H1 (cell line): ENCODE data around the gene PLXDC2. TPM values are rescaled to one million over a fixed set of nuclear protein-coding genes. Genes with fewer than 3 reads are reported as not detected.

Experiments used
- CTCF ChIA-PET: fragments of 300-600 bp; sonication (Branson Sonifier 250); formaldehyde crosslinking; loops from one replicate; lab custom pipeline; 2021; ENCODE audit not compliant: partially characterized antibody; lab: Charles Lee
- POLR2A ChIA-PET: fragments of 300-600 bp; sonication (Branson Sonifier 250); formaldehyde crosslinking; loops from one replicate; lab custom pipeline; 2021; ENCODE audit warnings: inconsistent platforms; ENCODE audit not compliant: partially characterized antibody; lab: Charles Lee
- DNase-seq, 2 experiments: peaks; one replicate each; pipeline versions ENCODE4 v3.0.0 to v3.0.0-alpha.2; 2010 to 2022; ENCODE audit warnings: low spot score in 2 of 2, low read depth in 1 of 2, mixed read lengths in 1 of 2
- FAIRE-seq: peaks from 2 replicates; lab custom pipeline; 2011; peaks lifted over from hg19 to GRCh38; lab: Jason Lieb, UNC
- H2AFZ ChIP-seq: 2 replicates; pipeline ENCODE4 v1.8.1; 2012; ENCODE audit warnings: low read length, inconsistent platforms
- H2AK5ac ChIP-seq: 2 replicates; pipeline ENCODE4 v1.6.1; 2013; ENCODE audit warnings: low read depth, low read length
- H2BK120ac ChIP-seq: replicated peaks from 2 replicates; pipeline ENCODE3; 2013; ENCODE audit warnings: low read depth, low read length, inconsistent platforms
- H2BK12ac ChIP-seq: 2 replicates; pipeline ENCODE4 v1.6.1; 2013; ENCODE audit warnings: low read depth, low read length
- H2BK15ac ChIP-seq: 2 replicates; pipeline ENCODE4 v1.6.1; 2013; ENCODE audit warnings: low read length
- H2BK20ac ChIP-seq: 2 replicates; pipeline ENCODE4 v1.6.1; 2013; ENCODE audit warnings: low read length
- H2BK5ac ChIP-seq: 2 replicates; pipeline ENCODE4 v1.6.1; 2013; ENCODE audit warnings: low read depth, low read length
- H3K14ac ChIP-seq: 2 replicates; pipeline ENCODE4 v1.6.1; 2013; ENCODE audit warnings: inconsistent platforms; ENCODE audit not compliant: insufficient read length
- H3K18ac ChIP-seq: 2 replicates; pipeline ENCODE4 v1.6.1; 2013; ENCODE audit warnings: low read length; ENCODE audit errors: extremely low read depth
- H3K23ac ChIP-seq: 2 replicates; pipeline ENCODE4 v1.6.1; 2013; ENCODE audit warnings: inconsistent platforms; ENCODE audit not compliant: insufficient read length
- H3K23me2 ChIP-seq: 2 replicates; pipeline ENCODE4 v1.6.1; 2013; ENCODE audit warnings: low read depth, low read length
- H3K27ac ChIP-seq: 2 replicates; pipeline ENCODE4 v1.6.1; 2011; ENCODE audit warnings: low read depth, low read length, inconsistent platforms
- H3K27me3 ChIP-seq, 4 experiments: replicated peaks in 1 of 4; 1 replicate in 1 of 4; 2 replicates in 3 of 4; pipeline versions ENCODE4 v1.6.1 to v1.8.1; 2011 to 2013; ENCODE audit warnings: low read length in 3 of 4, mild to moderate bottlenecking in 3 of 4, inconsistent platforms in 2 of 4, mixed read lengths in 2 of 4, moderate library complexity in 1 of 4; ENCODE audit not compliant: control insufficient read depth in 3 of 4, insufficient read depth in 3 of 4; ENCODE audit errors: extremely low read depth in 1 of 4
- H3K36me3 ChIP-seq, 4 experiments: 2 replicates each; pipeline versions ENCODE4 v1.6.1 to v1.8.1; 2011 to 2013; ENCODE audit warnings: mild to moderate bottlenecking in 4 of 4, low read length in 3 of 4, moderate library complexity in 2 of 4, control low read depth in 1 of 4, inconsistent platforms in 1 of 4; ENCODE audit not compliant: insufficient read depth in 4 of 4, control insufficient read depth in 2 of 4
- H3K4ac ChIP-seq: replicated peaks from 2 replicates; pipeline ENCODE3; 2013; ENCODE audit warnings: low read length, low read depth, mixed read lengths, inconsistent platforms; ENCODE audit not compliant: insufficient read length
- H3K4me1 ChIP-seq, 4 experiments: replicated peaks in 1 of 4; 1 replicate in 1 of 4; 2 replicates in 3 of 4; pipeline versions ENCODE4 v1.6.1 to v1.8.1; 2011 to 2013; ENCODE audit warnings: low read length in 3 of 4, inconsistent platforms in 2 of 4, mixed read lengths in 1 of 4; ENCODE audit not compliant: insufficient read depth in 4 of 4, control insufficient read depth in 3 of 4
- H3K4me2 ChIP-seq, 2 experiments: 2 replicates each; pipeline versions ENCODE4 v1.6.1 to v1.8.1; 2011 to 2013; ENCODE audit warnings: low read depth in 2 of 2, low read length in 2 of 2, control low read depth in 1 of 2, inconsistent platforms in 1 of 2, mild to moderate bottlenecking in 1 of 2; ENCODE audit not compliant: insufficient read depth in 1 of 2
- H3K4me3 ChIP-seq, 4 experiments: fragments of 200-600, 300-600 bp in 1 of 4; sonication (generic), shearing (Covaris generic), sonication (Bioruptor Twin) in 1 of 4; 2 replicates each; pipeline versions ENCODE4 v1.5.1 to v1.8.1; 2011 to 2016; ENCODE audit warnings: low read length in 4 of 4, low read depth in 3 of 4, control low read depth in 2 of 4, inconsistent platforms in 2 of 4, mild to moderate bottlenecking in 2 of 4, mixed read lengths in 1 of 4, moderate library complexity in 1 of 4; ENCODE audit not compliant: insufficient read depth in 2 of 4; ENCODE audit errors: extremely low read depth in 1 of 4
- H3K56ac ChIP-seq: replicated peaks from 2 replicates; pipeline ENCODE3; 2013; ENCODE audit warnings: low read depth, mild to moderate bottlenecking, mixed read lengths, low read length, inconsistent platforms; ENCODE audit not compliant: insufficient read length
- H3K79me1 ChIP-seq: 2 replicates; pipeline ENCODE4 v1.6.1; 2013; ENCODE audit warnings: low read depth, low read length, control low read depth
- H3K79me2 ChIP-seq, 2 experiments: 2 replicates each; pipeline versions ENCODE4 v1.6.1 to v1.8.1; 2012 to 2013; ENCODE audit warnings: low read length in 2 of 2, mild to moderate bottlenecking in 2 of 2, inconsistent platforms in 1 of 2; ENCODE audit not compliant: insufficient read depth in 2 of 2, control insufficient read depth in 1 of 2
- H3K9ac ChIP-seq, 4 experiments: replicated peaks in 1 of 4; 1 replicate in 1 of 4; 2 replicates in 3 of 4; pipeline versions ENCODE4 v1.6.1 to v1.8.1; 2011 to 2013; ENCODE audit warnings: low read depth in 3 of 4, low read length in 3 of 4, control low read depth in 2 of 4, mild to moderate bottlenecking in 2 of 4, moderate library complexity in 2 of 4, inconsistent platforms in 1 of 4; ENCODE audit errors: extremely low read depth in 1 of 4
- H3K9me3 ChIP-seq, 2 experiments: 2 replicates each; pipeline versions ENCODE4 v1.6.1 to v1.8.1; 2012 to 2013; ENCODE audit warnings: mild to moderate bottlenecking in 2 of 2, moderate library complexity in 2 of 2, control low read depth in 1 of 2, inconsistent platforms in 1 of 2, low read depth in 1 of 2, low read length in 1 of 2, mixed read lengths in 1 of 2; ENCODE audit not compliant: insufficient read depth in 2 of 2
- H4K20me1 ChIP-seq, 2 experiments: replicated peaks in 1 of 2; 2 replicates each; pipeline versions ENCODE3 to v1.8.1; 2011 to 2013; ENCODE audit warnings: inconsistent platforms in 2 of 2, low read length in 2 of 2, mild to moderate bottlenecking in 1 of 2; ENCODE audit not compliant: insufficient read depth in 2 of 2, control insufficient read depth in 1 of 2
- H4K5ac ChIP-seq: 2 replicates; pipeline ENCODE4 v1.6.1; 2013; ENCODE audit warnings: low read length, low read depth, mixed read lengths, inconsistent platforms; ENCODE audit not compliant: insufficient read length
- H4K8ac ChIP-seq: 2 replicates; pipeline ENCODE4 v1.8.0; 2013; ENCODE audit warnings: mild to moderate bottlenecking, moderate library complexity, low read length, inconsistent platforms; ENCODE audit not compliant: insufficient read depth; ENCODE audit errors: extremely low read depth
- H4K91ac ChIP-seq: replicated peaks from 2 replicates; pipeline ENCODE3; 2013; ENCODE audit warnings: low read length, mixed read lengths, inconsistent platforms; ENCODE audit not compliant: insufficient read length
- ATF3 ChIP-seq: IDR thresholded peaks from 2 replicates; pipeline ENCODE4 v1.6.1; 2011; ENCODE audit warnings: low read depth, mild to moderate bottlenecking, low read length; ENCODE audit not compliant: insufficient read depth
- CBX5 ChIP-seq: fragments of 300-800, 300-1000 bp; sonication (generic); IDR thresholded peaks from 2 replicates; pipeline ENCODE4 v1.7.1; 2016; ENCODE audit warnings: antibody characterized with exemption, low read length, low read depth
- EP300 ChIP-seq, 2 experiments: IDR thresholded peaks; 1 replicate in 1 of 2; 2 replicates in 1 of 2; pipeline ENCODE4 v1.6.1; 2011 to 2012; ENCODE audit warnings: low read depth in 2 of 2, low read length in 2 of 2, mild to moderate bottlenecking in 2 of 2, borderline replicate concordance in 1 of 2, inconsistent platforms in 1 of 2, moderate library complexity in 1 of 2
- RFX5 ChIP-seq: IDR thresholded peaks from 2 replicates; pipeline ENCODE4 v1.6.1; 2011; ENCODE audit warnings: low read depth, low read length, improper control_type of control experiment, borderline replicate concordance
- WGBS, 2 experiments: shearing (Covaris generic) in 1 of 2; methylation state at CpG; one replicate each; pipeline versions ENCODE4 v1.1.6 to v1.1.7; 2013 to 2015; ENCODE audit warnings: low lambda C conversion rate in 2 of 2, mixed read lengths in 2 of 2, inconsistent platforms in 1 of 2, low coverage in 1 of 2, missing lambda C conversion rate in 1 of 2; ENCODE audit not compliant: insufficient replicate concordance in 2 of 2, insufficient coverage in 1 of 2, insufficient read length in 1 of 2; ENCODE audit errors: extremely low coverage in 1 of 2, missing lambda C conversion rate in 1 of 2; 5-methylcytosine and 5-hydroxymethylcytosine counted together
- polyA plus RNA-seq, 7 experiments: library from polyadenylated mRNA; depleted of rRNA in 3 of 7; stranded (reverse) in 5 of 7; unstranded in 2 of 7; fragments of >200 nt in 5 of 7; fragments of 200-250 nt in 2 of 7; gene quantifications; 1 replicate in 5 of 7; 2 replicates in 1 of 7; 4 replicates in 1 of 7; pipeline versions ENCODE4 v1.2.1 to v1.2.3, GENCODE V29; 2011 to 2013; ENCODE audit warnings: missing spikeins in 2 of 7, mixed read lengths in 2 of 7
- total RNA-seq: library from RNA; stranded (reverse); fragmentation: NEBNext Ultra II Directional; extraction: Animal tissue kit (Norgen Biotek cat#: 25700); gene quantifications from 2 replicates; pipeline ENCODE4 v1.2.1, GENCODE V29; 2021

The PLXDC2 gene
- total and polyA plus RNA-seq, 2 of the 8 experiments (the other 6 are each of a cell fraction or from before 2014, with no cell fraction given) = 23.0 to 40.5 TPM

GRCh38 chr10:20287586-20287985 is 471.4 kb downstream of the PLXDC2 start:
- H2AK5ac ChIP-seq = no peak overlapping the region
- no peak overlapping the region for H2BK12ac ChIP-seq
- POLR2A ChIA-PET = no interaction called here
- H3K23me2 ChIP-seq = no peaks in the 10 kb centered on the region
- H2BK5ac ChIP-seq = no peak overlapping the region
- H3K4ac ChIP-seq = no peak overlapping the region
- DNase-seq (no peak), FAIRE-seq (no peak)
- H2BK20ac ChIP-seq = no peak overlapping the region
- no peak overlapping the region for H4K91ac ChIP-seq
- WGBS, 2 experiments = 86% methylated on average over 3 of the region's 5 CpGs; no CpG with 5 or more reads in 1 of the 2 experiments
- H3K4me1 ChIP-seq = peaks cover 0 to 4% (median 0%) of the 10 kb centered on the region in 4 experiments; a peak in 1 of 7 replicates
- H3K36me3 ChIP-seq = no peaks in the 10 kb centered on the region
- no peaks in the 10 kb centered on the region for H3K9me3 ChIP-seq
- H3K79me2 ChIP-seq = no peaks in the 10 kb centered on the region
- CTCF ChIA-PET = interaction anchor here (1.0 kb wide), 2 partner anchors 39 to 145 kb away, joined by 3 to 4 read pairs; no protein-coding TSS in a partner anchor
- H4K20me1 ChIP-seq = no peaks in the 10 kb centered on the region
- H3K23ac ChIP-seq = no peak overlapping the region
- no peak overlapping the region for H3K56ac ChIP-seq
- no peak overlapping the region for H3K4me3 ChIP-seq
- no peak overlapping the region for H3K27ac ChIP-seq
- H2BK15ac ChIP-seq = no peak overlapping the region
- H3K18ac ChIP-seq = no peak overlapping the region
- H4K5ac ChIP-seq = no peak overlapping the region
- no peak overlapping the region for H2AFZ ChIP-seq
- no peak overlapping the region for H3K9ac ChIP-seq
- H3K4me2 ChIP-seq = no peak overlapping the region
- no peaks in the 10 kb centered on the region for H3K79me1 ChIP-seq
- H4K8ac ChIP-seq = no peak overlapping the region
- H2BK120ac ChIP-seq = no peak overlapping the region
- H3K27me3 ChIP-seq = no peaks in the 10 kb centered on the region
- no peak overlapping the region for H3K14ac ChIP-seq
- TF ChIP-seq EP300 (IDR thresholded peaks at IDR 0.05; ENCODE audit: borderline replicate concordance in 1 of 2, low read depth in 2 of 2, low read length in 2 of 2) (no peak), CBX5 (no peak), ATF3 (no peak), RFX5 (no peak)
